ENCODE results near the gene SMYD4.
"Not testable (repeated sequence)": the region's sequence is repeated elsewhere in the genome, so short reads cannot be mapped to it uniquely, and the experiment has no call there.

Gene SMYD4

DNA sequence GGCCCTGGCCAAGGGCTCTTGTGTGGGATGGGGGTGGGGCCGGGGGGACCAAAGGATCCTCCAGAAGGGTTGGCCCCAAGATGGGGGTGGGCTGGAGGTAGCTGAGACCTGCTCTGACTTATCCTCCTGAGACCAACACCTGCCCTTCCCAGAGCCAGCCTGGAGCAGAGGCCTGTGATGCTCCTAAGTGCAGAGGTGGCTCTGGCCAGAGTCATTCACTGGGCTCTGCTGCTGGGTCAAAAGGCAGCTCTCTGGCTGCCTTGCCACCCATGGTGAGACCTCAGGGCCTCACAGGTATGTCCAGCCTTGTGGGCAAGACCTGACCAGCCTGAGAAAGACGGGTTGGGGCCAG is 86.6 kb downstream of the SMYD4 start:
- no peaks in the 10 kb centered on the region for H3K9me2 ChIP-seq (replicated peaks; ENCODE audit: control insufficient read depth, low read length)
- no peak overlapping the region for H3K27ac ChIP-seq (ENCODE audit: low read depth, low read length)
- H3K4me1 ChIP-seq (ENCODE audit: control insufficient read depth, low read length): no peaks in the 10 kb centered on the region
- no peaks in the 10 kb centered on the region for H4K20me1 ChIP-seq (ENCODE audit: control insufficient read depth, insufficient read depth, low read depth, low read length)
- H3K79me2 ChIP-seq (ENCODE audit: control insufficient read depth, low read length): no peaks in the 10 kb centered on the region
- no peaks in the 10 kb centered on the region for H3F3A ChIP-seq (ENCODE audit: control insufficient read depth, insufficient read depth)
- no peaks in the 10 kb centered on the region for H3K9me3 ChIP-seq (ENCODE audit: control insufficient read depth, insufficient read depth, low read length)
- no peak overlapping the region for H3K4me3 ChIP-seq (ENCODE audit: low read length)
- TF ChIP-seq, protein P1, sequence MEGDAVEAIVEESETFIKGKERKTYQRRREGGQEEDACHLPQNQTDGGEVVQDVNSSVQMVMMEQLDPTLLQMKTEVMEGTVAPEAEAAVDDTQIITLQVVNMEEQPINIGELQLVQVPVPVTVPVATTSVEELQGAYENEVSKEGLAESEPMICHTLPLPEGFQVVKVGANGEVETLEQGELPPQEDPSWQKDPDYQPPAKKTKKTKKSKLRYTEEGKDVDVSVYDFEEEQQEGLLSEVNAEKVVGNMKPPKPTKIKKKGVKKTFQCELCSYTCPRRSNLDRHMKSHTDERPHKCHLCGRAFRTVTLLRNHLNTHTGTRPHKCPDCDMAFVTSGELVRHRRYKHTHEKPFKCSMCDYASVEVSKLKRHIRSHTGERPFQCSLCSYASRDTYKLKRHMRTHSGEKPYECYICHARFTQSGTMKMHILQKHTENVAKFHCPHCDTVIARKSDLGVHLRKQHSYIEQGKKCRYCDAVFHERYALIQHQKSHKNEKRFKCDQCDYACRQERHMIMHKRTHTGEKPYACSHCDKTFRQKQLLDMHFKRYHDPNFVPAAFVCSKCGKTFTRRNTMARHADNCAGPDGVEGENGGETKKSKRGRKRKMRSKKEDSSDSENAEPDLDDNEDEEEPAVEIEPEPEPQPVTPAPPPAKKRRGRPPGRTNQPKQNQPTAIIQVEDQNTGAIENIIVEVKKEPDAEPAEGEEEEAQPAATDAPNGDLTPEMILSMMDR (IDR thresholded peaks at IDR 0.05; ENCODE audit: low read depth, low read length, poor library complexity, severe bottlenecking): no peak
- TF ChIP-seq EZH2phosphoT487 (IDR thresholded peaks at IDR 0.05; ENCODE audit: borderline replicate concordance, low read length): no peak
- H3K4me2 ChIP-seq (ENCODE audit: low read length): no peak overlapping the region
- peaks cover under 1% of the 10 kb centered on the region for H3K36me3 ChIP-seq (ENCODE audit: control insufficient read depth, low read length)
- no peaks in the 10 kb centered on the region for H3K27me3 ChIP-seq (ENCODE audit: control insufficient read depth, low read length)

DNA sequence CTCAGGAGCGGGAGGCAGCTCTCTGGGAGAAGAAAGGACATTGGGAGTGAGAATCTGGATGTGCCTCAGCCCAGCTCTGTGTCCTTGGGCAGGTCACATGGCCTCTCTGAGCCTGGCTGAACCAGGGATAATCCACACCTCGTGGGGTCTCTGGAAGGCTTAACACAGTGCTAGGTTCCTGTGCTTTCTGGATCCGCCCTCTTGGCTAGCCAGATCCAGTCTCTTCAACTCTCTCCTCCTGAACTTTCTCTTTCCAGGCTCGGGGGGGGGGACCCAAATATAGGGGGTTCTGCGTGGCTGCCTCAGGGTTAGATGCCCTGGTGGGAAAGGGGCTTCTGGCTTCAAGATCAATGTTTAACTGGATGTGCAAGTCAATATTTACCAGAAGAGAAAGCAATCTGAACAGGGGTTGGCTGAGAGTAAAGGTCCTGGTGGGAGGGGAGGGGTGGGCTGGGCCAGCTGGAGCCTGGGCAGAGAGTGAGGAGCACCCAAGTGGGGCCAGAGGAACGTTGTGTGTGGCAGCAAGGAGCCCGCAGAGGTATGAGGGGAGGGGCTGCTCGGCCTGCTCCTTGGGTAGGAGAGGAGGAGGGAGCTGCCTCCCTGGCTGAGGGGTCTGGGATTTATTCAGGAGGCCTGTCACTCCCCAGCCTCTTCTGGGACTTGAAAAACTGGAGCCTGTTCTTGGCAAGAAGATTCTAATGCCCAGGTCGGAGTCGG is 87.2 kb downstream of the SMYD4 start, which contains the start of gene SERPINF2:
SERPINF2 (plus strand) TSS at position 501 of the 717 bp plus-strand sequence. CDS start 2,125 bp downstream, outside the sequence.
- no peak within 1 kb of the TSS for H3K4me2 ChIP-seq (ENCODE audit: low read length)

DNA sequence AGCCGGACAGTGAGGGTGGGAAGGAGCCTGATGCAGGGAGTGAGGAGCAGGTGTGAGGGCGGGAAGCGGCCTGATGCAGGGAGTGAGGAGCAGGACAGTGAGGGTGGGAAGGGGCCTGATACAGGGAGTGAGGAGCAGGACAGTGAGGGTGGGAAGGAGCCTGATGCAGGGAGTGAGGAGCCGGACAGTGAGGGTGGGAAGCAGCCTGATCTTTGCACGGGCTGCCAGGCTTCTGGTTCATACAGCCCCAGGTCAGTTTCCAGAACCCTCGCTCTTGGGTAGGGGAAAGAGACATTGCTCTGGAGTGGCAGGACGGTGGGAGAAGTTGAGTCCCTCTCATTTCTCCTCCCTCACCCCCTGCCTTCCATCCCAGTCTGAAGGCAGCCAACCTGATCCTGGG is 87.8 kb downstream of the SMYD4 start:
- not testable (repeated sequence) for H3K27me3 ChIP-seq (ENCODE audit: control insufficient read depth, low read length); H3K9me3 ChIP-seq (ENCODE audit: control insufficient read depth, insufficient read depth, low read length); H3F3A ChIP-seq (ENCODE audit: control insufficient read depth, insufficient read depth); H3K4me2 ChIP-seq (ENCODE audit: low read length); H3K79me2 ChIP-seq (ENCODE audit: control insufficient read depth, low read length); H3K4me3 ChIP-seq (ENCODE audit: low read length); H3K9me2 ChIP-seq (replicated peaks; ENCODE audit: control insufficient read depth, low read length); H3K27ac ChIP-seq (ENCODE audit: low read depth, low read length); H4K20me1 ChIP-seq (ENCODE audit: control insufficient read depth, insufficient read depth, low read depth, low read length); H3K4me1 ChIP-seq (ENCODE audit: control insufficient read depth, low read length)
- H3K36me3 ChIP-seq (ENCODE audit: control insufficient read depth, low read length): peaks cover 13% of the 10 kb centered on the region

More for the DNA sequence above, 87.2 kb downstream of the SMYD4 start, which contains the start of gene SERPINF2:
- Histone ChIP-seq H3K4me1 (ENCODE audit: control insufficient read depth, low read length) (no peaks in the 10 kb centered on the region), H3K79me2 (ENCODE audit: control insufficient read depth, low read length) (no peaks in the 10 kb centered on the region), H3F3A (ENCODE audit: control insufficient read depth, insufficient read depth) (no peaks in the 10 kb centered on the region), H3K4me3 (ENCODE audit: low read length) (no peak within 1 kb of the TSS), H3K36me3 (ENCODE audit: control insufficient read depth, low read length) (peaks cover 6% of the 10 kb centered on the region), H3K27me3 (ENCODE audit: control insufficient read depth, low read length) (no peaks in the 10 kb centered on the region), H3K27ac (ENCODE audit: low read depth, low read length) (no peak within 1 kb of the TSS), H3K9me3 (ENCODE audit: control insufficient read depth, insufficient read depth, low read length) (no peaks in the 10 kb centered on the region), H3K9me2 (replicated peaks; ENCODE audit: control insufficient read depth, low read length) (no peaks in the 10 kb centered on the region), H4K20me1 (ENCODE audit: control insufficient read depth, insufficient read depth, low read depth, low read length) (no peaks in the 10 kb centered on the region)
- TF ChIP-seq EZH2phosphoT487 (IDR thresholded peaks at IDR 0.05; ENCODE audit: borderline replicate concordance, low read length): no peak
- TF ChIP-seq, protein P1 (IDR thresholded peaks at IDR 0.05; ENCODE audit: low read depth, low read length, poor library complexity, severe bottlenecking): no peak

DNA sequence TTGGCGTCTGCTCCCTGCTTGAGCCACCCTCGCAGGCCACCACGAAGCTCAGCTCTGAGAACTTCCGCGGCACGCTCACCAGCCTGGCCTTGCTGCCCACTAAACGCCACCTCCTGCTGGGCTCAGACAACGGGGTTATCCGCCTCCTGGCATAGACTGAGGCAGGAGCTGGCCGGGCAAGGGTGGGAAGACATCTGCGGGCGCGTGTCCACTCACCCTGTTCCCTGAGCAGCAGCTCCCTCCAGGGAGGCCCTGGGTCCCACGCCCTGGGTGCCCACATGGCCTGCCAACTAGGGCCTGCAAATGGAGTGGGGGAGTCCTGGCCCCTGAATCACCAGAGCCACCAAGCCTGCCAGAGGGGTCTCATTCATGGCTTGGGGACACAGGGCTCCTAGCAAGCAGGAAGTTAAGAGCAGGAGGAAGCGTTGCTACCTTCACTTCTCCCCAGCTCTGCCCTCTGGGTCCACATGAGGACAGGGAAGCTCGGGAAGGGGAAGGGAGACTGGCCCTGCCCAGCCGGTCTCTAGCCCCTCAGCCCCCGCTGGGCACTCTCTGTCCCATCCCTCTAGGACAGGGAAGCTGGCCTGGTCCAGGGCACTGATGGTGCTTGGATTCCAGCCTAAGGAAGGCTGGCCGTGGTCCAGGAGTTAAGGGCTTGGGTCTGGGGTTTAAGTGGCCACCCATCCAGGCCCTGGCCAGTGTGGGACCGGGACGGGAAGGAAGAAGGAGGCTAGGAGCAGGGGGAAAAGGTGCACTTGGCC is 92.0 kb downstream of the SMYD4 start:
- no peaks in the 10 kb centered on the region for H4K20me1 ChIP-seq (ENCODE audit: control insufficient read depth, insufficient read depth, low read depth, low read length)
- no peaks in the 10 kb centered on the region for H3K9me2 ChIP-seq (replicated peaks; ENCODE audit: control insufficient read depth, low read length)
- H3K27ac ChIP-seq (ENCODE audit: low read depth, low read length): no peak overlapping the region
- no peaks in the 10 kb centered on the region for H3K27me3 ChIP-seq (ENCODE audit: control insufficient read depth, low read length)
- TF ChIP-seq, protein P1 (IDR thresholded peaks at IDR 0.05; ENCODE audit: low read depth, low read length, poor library complexity, severe bottlenecking): no peak
- H3F3A ChIP-seq (ENCODE audit: control insufficient read depth, insufficient read depth): peaks cover 18% of the 10 kb centered on the region
- H3K36me3 ChIP-seq (ENCODE audit: control insufficient read depth, low read length): peaks cover 37% of the 10 kb centered on the region
- H3K4me2 ChIP-seq (ENCODE audit: low read length): no peak overlapping the region
- H3K9me3 ChIP-seq (ENCODE audit: control insufficient read depth, insufficient read depth, low read length): no peaks in the 10 kb centered on the region
- H3K4me3 ChIP-seq (ENCODE audit: low read length): no peak overlapping the region
- H3K79me2 ChIP-seq (ENCODE audit: control insufficient read depth, low read length): peaks cover 13% of the 10 kb centered on the region
- H3K4me1 ChIP-seq (ENCODE audit: control insufficient read depth, low read length): peaks cover 47% of the 10 kb centered on the region

Data from DOHH2 (cell line).